CD4-positive, CD25-positive, alpha-beta regulatory T cell (primary cell): Measurements from ENCODE around the gene NXF1. TPM values are rescaled to one million over a fixed set of nuclear protein-coding genes. Genes with fewer than 3 reads are reported as not detected.

Experiments used
- ATAC-seq, 2 donors: fragments of 150-1000 bp; cut with Tn5 transposase; one replicate each; pipeline ENCODE4 v1.10.0; 2021; ENCODE audit warnings: low read depth in 2 of 2, moderate number of reproducible peaks in 2 of 2, moderate library complexity in 1 of 2
- DNase-seq, 3 donors: peaks; one replicate each; pipeline versions ENCODE4 v3.0.0 to v3.0.0-alpha.2; 2012 to 2022; ENCODE audit warnings: mixed read lengths in 1 of 3
- H3K27ac ChIP-seq: one replicate; pipeline ENCODE4 v1.7.0; 2013; ENCODE audit warnings: mild to moderate bottlenecking, low read length; ENCODE audit not compliant: insufficient read depth, poor library complexity, severe bottlenecking
- H3K27me3 ChIP-seq: one replicate; pipeline ENCODE4 v1.7.0; 2013; ENCODE audit warnings: low read length; ENCODE audit not compliant: control insufficient read depth, insufficient read depth
- H3K36me3 ChIP-seq: one replicate; pipeline ENCODE4 v1.7.0; 2013; ENCODE audit warnings: mild to moderate bottlenecking, low read length, moderate library complexity; ENCODE audit not compliant: control insufficient read depth, insufficient read depth
- H3K4me1 ChIP-seq: 2 replicates; pipeline ENCODE4 v1.7.0; 2013; ENCODE audit warnings: mild to moderate bottlenecking, low read length; ENCODE audit not compliant: insufficient read depth, control insufficient read depth, poor library complexity, severe bottlenecking
- H3K4me3 ChIP-seq: one replicate; pipeline ENCODE4 v1.7.0; 2013; ENCODE audit warnings: low read depth, mild to moderate bottlenecking, low read length, moderate library complexity
- H3K9me3 ChIP-seq, 2 experiments: 1 replicate in 1 of 2; 2 replicates in 1 of 2; pipeline ENCODE4 v1.7.0; 2013; ENCODE audit warnings: low read length in 2 of 2, mild to moderate bottlenecking in 1 of 2, moderate library complexity in 1 of 2; ENCODE audit not compliant: control insufficient read depth in 2 of 2
- H3K27ac Mint-ChIP-seq, 3 donors: one replicate each; pipeline ENCODE4 v1.8.0; 2020 to 2022; ENCODE audit warnings: mild to moderate bottlenecking in 3 of 3, mixed read lengths in 3 of 3, moderate library complexity in 2 of 3
- H3K27me3 Mint-ChIP-seq: one replicate; pipeline ENCODE4 v1.8.0; 2022; ENCODE audit warnings: mild to moderate bottlenecking, mixed read lengths
- H3K36me3 Mint-ChIP-seq: one replicate; pipeline ENCODE4 v1.8.0; 2020; ENCODE audit warnings: mixed read lengths
- H3K4me1 Mint-ChIP-seq, 4 donors: one replicate each; pipeline ENCODE4 v1.8.0; 2020 to 2022; ENCODE audit warnings: mixed read lengths in 4 of 4, mild to moderate bottlenecking in 1 of 4
- H3K4me3 Mint-ChIP-seq, 4 donors: one replicate each; pipeline ENCODE4 v1.8.0; 2020 to 2022; ENCODE audit warnings: mild to moderate bottlenecking in 4 of 4, mixed read lengths in 4 of 4, moderate library complexity in 3 of 4
- H3K9me3 Mint-ChIP-seq, 7 donors: one replicate each; pipeline ENCODE4 v1.8.0; 2020 to 2022; ENCODE audit warnings: mixed read lengths in 7 of 7, mild to moderate bottlenecking in 3 of 7, moderate library complexity in 2 of 7
- polyA plus RNA-seq, 4 donors: library from polyadenylated mRNA; unstranded; fragments of 300-500 nt; fragmentation: Illumina TruSeq; gene quantifications; one replicate each; pipeline ENCODE4 v1.2.3, GENCODE V29; 2021
- total RNA-seq: library from RNA; stranded (reverse); gene quantifications from one replicate; pipeline ENCODE4 v1.2.3, GENCODE V29; 2022

The NXF1 gene
- total and polyA plus RNA-seq, 5 donors from 2014 or later, result 47.3 to 309 (median 69.6) TPM

- Mint-ChIP-seq H3K27ac (peak overlapping the region; percentile 52 to 98 (median 94)), H3K27me3 (no peaks in the 10 kb centered on the region), H3K36me3 (peaks cover 14% of the 10 kb centered on the region), H3K4me3 (peak overlapping the region; percentile 90 to 99 (median 96)), H3K9me3 (no peaks in the 10 kb centered on the region), H3K4me1 (peaks cover 13 to 68% (median 44%) of the 10 kb centered on the region in 4 donors)
- peaks cover 52% of the 10 kb centered on the region for H3K4me1 ChIP-seq
- H3K9me3 ChIP-seq, result no peaks in the 10 kb centered on the region
- ATAC-seq, result no peak
- no peak for DNase-seq
- peak overlapping the region; percentile 94 for H3K27ac ChIP-seq
- no peak overlapping the region for H3K4me3 ChIP-seq
- H3K27me3 ChIP-seq, result no peaks in the 10 kb centered on the region
- peaks cover 36% of the 10 kb centered on the region for H3K36me3 ChIP-seq
Measured at GRCh38 chr11:62789576-62789975, 15.7 kb downstream of the NXF1 start.

- DNase-seq (no peak), ATAC-seq (no peak)
- Histone ChIP-seq H3K4me1 (peaks cover 52% of the 10 kb centered on the region), H3K27me3 (no peaks in the 10 kb centered on the region), H3K27ac (peak overlapping the region; percentile 94), H3K9me3 (no peaks in the 10 kb centered on the region), H3K4me3 (no peak overlapping the region), H3K36me3 (peaks cover 30% of the 10 kb centered on the region)
- Mint-ChIP-seq H3K27me3 (no peaks in the 10 kb centered on the region), H3K36me3 (peaks cover 9% of the 10 kb centered on the region), H3K4me1 (peaks cover 13 to 64% (median 42%) of the 10 kb centered on the region in 4 donors), H3K27ac (peak overlapping the region; percentile 49 to 98 (median 79)), H3K9me3 (no peaks in the 10 kb centered on the region), H3K4me3 (peak overlapping the region; percentile 95 to 99 (median 96))
Measured at GRCh38 chr11:62788991-62789390, 16.2 kb downstream of the NXF1 start.

DNA sequence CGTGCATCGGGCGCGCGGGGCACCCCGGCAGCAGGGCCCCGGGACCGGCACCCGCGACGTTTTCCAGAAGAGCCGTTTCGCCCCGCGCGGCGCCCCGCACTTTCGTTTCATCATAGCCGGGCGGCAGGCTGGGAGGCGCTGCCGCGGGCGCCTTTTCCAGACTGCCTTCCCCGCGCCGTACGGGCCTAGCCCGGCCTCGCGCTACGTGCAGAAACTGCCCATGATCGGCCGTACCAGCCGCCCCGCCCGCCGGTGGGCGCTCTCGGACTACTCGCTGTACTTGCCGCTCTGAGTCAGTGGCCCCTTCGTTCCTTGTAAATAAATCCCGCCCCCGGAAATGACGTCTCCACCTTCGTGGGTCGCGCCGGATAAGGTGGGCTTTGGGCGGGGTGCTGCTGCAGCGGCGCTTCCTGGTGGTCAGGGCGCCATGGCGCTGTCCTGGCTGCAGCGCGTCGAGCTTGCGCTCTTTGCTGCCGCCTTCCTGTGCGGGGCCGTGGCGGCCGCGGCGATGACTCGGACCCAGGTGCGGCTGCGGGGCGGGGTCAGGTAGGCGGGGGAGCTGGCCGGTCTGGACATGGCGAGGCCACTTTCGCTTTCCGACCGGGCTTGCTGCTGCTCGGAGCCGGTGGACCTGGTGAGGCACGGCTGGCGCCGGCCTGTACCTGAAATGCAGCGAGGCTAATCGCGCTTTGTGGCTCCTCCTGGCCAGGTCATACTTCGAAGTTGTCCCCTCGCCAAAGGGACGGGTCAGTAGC is 18.1 kb downstream of the NXF1 start, which contains the start of gene TMEM179B:
TMEM179B (plus strand) TSS at position 398 of the 755 bp plus-strand sequence; CDS start at position 428, 30 bp downstream.
- peak within 1 kb of the TSS; percentile 89 for H3K4me3 ChIP-seq
- H3K27me3 ChIP-seq, result no peaks in the 10 kb centered on the region
- Mint-ChIP-seq H3K4me1 (peaks cover 13 to 59% (median 40%) of the 10 kb centered on the region in 4 donors), H3K27ac (peak within 1 kb of the TSS; percentile 94 to 98 (median 98)), H3K4me3 (peak within 1 kb of the TSS; percentile 95 to 99 (median 96)), H3K36me3 (peaks cover 10% of the 10 kb centered on the region), H3K27me3 (no peaks in the 10 kb centered on the region), H3K9me3 (no peaks in the 10 kb centered on the region)
- peaks cover 46% of the 10 kb centered on the region for H3K4me1 ChIP-seq
- H3K27ac ChIP-seq, result peak within 1 kb of the TSS; percentile 94
- H3K36me3 ChIP-seq, result peaks cover 20% of the 10 kb centered on the region
- DNase-seq, result peak; percentile 96 to 98 (median 98)
- ATAC-seq, result peak; percentile 74
- H3K9me3 ChIP-seq, result no peaks in the 10 kb centered on the region

GRCh38 chr11:62786318-62787004 is 18.8 kb downstream of the NXF1 start:
- Histone ChIP-seq H3K36me3 (peaks cover 19% of the 10 kb centered on the region), H3K9me3 (no peaks in the 10 kb centered on the region), H3K4me1 (peaks cover 43% of the 10 kb centered on the region), H3K27me3 (no peaks in the 10 kb centered on the region), H3K4me3 (peak overlapping the region; percentile 65), H3K27ac (peak overlapping the region; percentile 94)
- ATAC-seq (peak; percentile 65 to 73), DNase-seq (peak; percentile 78 to 88 (median 85))
- Mint-ChIP-seq H3K27ac (peak overlapping the region; percentile 94 to 98 (median 94)), H3K9me3 (no peaks in the 10 kb centered on the region), H3K4me3 (peak overlapping the region; percentile 86 to 95 (median 90)), H3K27me3 (no peaks in the 10 kb centered on the region), H3K4me1 (peaks cover 8 to 54% (median 36%) of the 10 kb centered on the region in 4 donors), H3K36me3 (peaks cover 7% of the 10 kb centered on the region)

GRCh38 chr11:62782753-62783152 is 22.5 kb downstream of the NXF1 start:
- no peaks in the 10 kb centered on the region for H3K9me3 ChIP-seq
- H3K27ac Mint-ChIP-seq, result peak overlapping the region in 2 of 3 donors; percentile 25 to 35
- peaks cover 8 to 18% (median 14%) of the 10 kb centered on the region in 4 donors for H3K4me1 Mint-ChIP-seq
- no peak for ATAC-seq
- peaks cover 5% of the 10 kb centered on the region for H3K36me3 ChIP-seq
- no peaks in the 10 kb centered on the region for H3K27me3 Mint-ChIP-seq
- peaks cover 14% of the 10 kb centered on the region for H3K36me3 Mint-ChIP-seq
- peak overlapping the region in 1 of 4 donors; percentile 38 for H3K4me3 Mint-ChIP-seq
- no peak overlapping the region for H3K4me3 ChIP-seq
- DNase-seq, result no peak
- H3K27me3 ChIP-seq, result no peaks in the 10 kb centered on the region
- no peak overlapping the region for H3K27ac ChIP-seq
- peaks cover 12% of the 10 kb centered on the region for H3K4me1 ChIP-seq
- no peaks in the 10 kb centered on the region for H3K9me3 Mint-ChIP-seq

GRCh38 chr11:62778441-62778840 is 26.8 kb downstream of the NXF1 start:
- H3K36me3 ChIP-seq, result peaks cover 16% of the 10 kb centered on the region
- ATAC-seq, result no peak
- Mint-ChIP-seq H3K4me1 (peaks cover 0 to 12% (median 3%) of the 10 kb centered on the region in 4 donors), H3K4me3 (no peak overlapping the region), H3K27me3 (no peaks in the 10 kb centered on the region), H3K27ac (no peak overlapping the region), H3K36me3 (peaks cover 29% of the 10 kb centered on the region), H3K9me3 (no peaks in the 10 kb centered on the region)
- no peaks in the 10 kb centered on the region for H3K9me3 ChIP-seq
- no peak overlapping the region for H3K27ac ChIP-seq
- no peaks in the 10 kb centered on the region for H3K27me3 ChIP-seq
- no peak overlapping the region for H3K4me3 ChIP-seq
- no peak for DNase-seq
- H3K4me1 ChIP-seq, result no peaks in the 10 kb centered on the region

DNA sequence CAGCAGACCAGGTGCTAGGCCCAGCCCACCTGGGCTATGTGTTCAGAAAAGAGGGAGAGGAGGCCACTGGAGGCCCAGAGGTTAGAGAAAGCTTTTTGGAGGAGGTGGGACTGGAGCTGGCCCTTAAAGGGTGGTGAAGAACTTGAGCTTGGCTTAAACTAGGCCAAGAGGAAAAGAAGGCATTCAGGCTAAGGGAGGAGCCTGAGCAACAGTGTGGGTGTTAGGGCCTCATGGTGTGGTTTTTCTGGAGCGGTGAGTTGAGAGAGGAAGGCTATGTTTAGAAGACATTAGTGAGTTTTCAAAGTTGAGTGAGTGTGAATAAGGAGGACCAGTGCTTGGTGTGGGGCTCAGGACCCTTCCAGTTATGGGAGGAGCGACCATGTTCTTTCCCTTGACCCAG is 27.9 kb downstream of the NXF1 start:
- peaks cover 22% of the 10 kb centered on the region for H3K36me3 Mint-ChIP-seq
- no peaks in the 10 kb centered on the region for H3K27me3 ChIP-seq
- H3K4me1 Mint-ChIP-seq, result peaks cover 0 to 6% (median 3%) of the 10 kb centered on the region in 4 donors
- no peaks in the 10 kb centered on the region for H3K9me3 ChIP-seq
- no peak overlapping the region for H3K27ac ChIP-seq
- no peak overlapping the region for H3K4me3 Mint-ChIP-seq
- H3K27me3 Mint-ChIP-seq, result no peaks in the 10 kb centered on the region
- H3K9me3 Mint-ChIP-seq, result no peaks in the 10 kb centered on the region
- peak overlapping the region in 2 of 3 donors; percentile 56 for H3K27ac Mint-ChIP-seq
- H3K4me1 ChIP-seq, result no peaks in the 10 kb centered on the region
- H3K4me3 ChIP-seq, result no peak overlapping the region
- H3K36me3 ChIP-seq, result peaks cover 15% of the 10 kb centered on the region
- no peak for DNase-seq
- ATAC-seq, result no peak
